HPDE6-E6E7 (cell line): ENCODE results near the gene WIPF2.
A peak's percentile ranks its signal among the peaks of the same experiment; 100 is the strongest.
"Not testable (repeated sequence)": the region's sequence is repeated elsewhere in the genome, so short reads cannot be mapped to it uniquely, and the experiment has no call there.

Experiments
- DNase-seq: peaks from one replicate; pipeline ENCODE4 v3.0.0; 2011; ENCODE audit warnings: missing footprints; ENCODE audit errors: extremely low spot score

The WIPF2 gene

GRCh38 chr17:40191237-40192208, 27.6 kb upstream of the WIPF2 start:
- DNase-seq = peak; percentile 62

- no peak for DNase-seq
These were observed 26.1 kb upstream of the WIPF2 start for GRCh38 chr17:40192961-40193360.

GRCh38 chr17:40194821-40195220, 24.3 kb upstream of the WIPF2 start:
- no peak for DNase-seq

- no peak for DNase-seq
These were observed 21.6 kb upstream of the WIPF2 start for GRCh38 chr17:40197550-40197949.

- not testable (repeated sequence) for DNase-seq
These were observed 21.1 kb upstream of the WIPF2 start for GRCh38 chr17:40197965-40198456.

GRCh38 chr17:40198576-40198975, 20.5 kb upstream of the WIPF2 start:
- no peak for DNase-seq

- DNase-seq = no peak
These were observed 16.0 kb upstream of the WIPF2 start for GRCh38 chr17:40203131-40203530.

GRCh38 chr17:40206193-40206592, 12.9 kb upstream of the WIPF2 start:
- not testable (repeated sequence) for DNase-seq

GRCh38 chr17:40209404-40210093, 9.6 kb upstream of the WIPF2 start:
- no peak for DNase-seq

GRCh38 chr17:40213914-40214313, 5.2 kb upstream of the WIPF2 start:
- not testable (repeated sequence) for DNase-seq

- no peak for DNase-seq
These were observed 931 bp upstream of the WIPF2 start for GRCh38 chr17:40218006-40218739.

- DNase-seq = peak; percentile 45
These were observed 662 bp downstream of the WIPF2 start for GRCh38 chr17:40219594-40220338.

GRCh38 chr17:40224718-40225550, 5.8 kb downstream of the WIPF2 start:
- DNase-seq = no peak

- DNase-seq = not testable (repeated sequence)
These were observed 10.0 kb downstream of the WIPF2 start for GRCh38 chr17:40229146-40229545.

- DNase-seq = no peak
These were observed 11.6 kb downstream of the WIPF2 start for GRCh38 chr17:40230670-40231069.

GRCh38 chr17:40231928-40232327, 12.8 kb downstream of the WIPF2 start:
- DNase-seq = not testable (repeated sequence)

- DNase-seq = no peak
These were observed 22.2 kb downstream of the WIPF2 start for GRCh38 chr17:40241252-40241834.

- no peak for DNase-seq
These were observed 23.7 kb downstream of the WIPF2 start for GRCh38 chr17:40242774-40243173.

- DNase-seq = no peak
These were observed 24.7 kb downstream of the WIPF2 start for GRCh38 chr17:40243761-40244160.

GRCh38 chr17:40244255-40244654, 25.2 kb downstream of the WIPF2 start:
- no peak for DNase-seq
